Spleen (tissue), 11 donors: ENCODE measurements around the gene CD19. TPM values are rescaled to one million over a fixed set of nuclear protein-coding genes. Genes with fewer than 3 reads are reported as not detected.
"Not testable (repeated sequence)": the region's sequence is repeated elsewhere in the genome, so short reads cannot be mapped to it uniquely, and the experiment has no call there.

Source experiments
- DNase-seq: peaks from one replicate; pipeline ENCODE4 v3.0.0-alpha.2; 2020
- H3K27ac ChIP-seq, 8 donors: fragments of 200-600 bp; sonication (generic) in 7 of 8; 1 replicate in 4 of 8; 2 replicates in 4 of 8; pipeline versions ENCODE4 v1.5.0 to v1.8.0; 2016 to 2021; ENCODE audit warnings: inconsistent platforms in 4 of 8, mild to moderate bottlenecking in 4 of 8, moderate library complexity in 1 of 8
- H3K27me3 ChIP-seq, 7 donors: fragments of 200-600 bp; sonication (generic) in 6 of 7; replicated peaks in 1 of 7; 1 replicate in 4 of 7; 2 replicates in 3 of 7; pipeline versions ENCODE4 v1.5.0 to v1.8.0; 2016 to 2021; ENCODE audit warnings: inconsistent platforms in 3 of 7, mild to moderate bottlenecking in 1 of 7
- H3K36me3 ChIP-seq, 6 donors: fragments of 200-600 bp; sonication (generic) in 5 of 6; 1 replicate in 4 of 6; 2 replicates in 2 of 6; pipeline versions ENCODE4 v1.5.0 to v1.8.0; 2016 to 2021; ENCODE audit warnings: inconsistent platforms in 2 of 6
- H3K4me1 ChIP-seq, 6 donors: fragments of 200-600 bp; sonication (generic) in 5 of 6; 1 replicate in 3 of 6; 2 replicates in 3 of 6; pipeline versions ENCODE4 v1.5.0 to v1.8.0; 2016 to 2021; ENCODE audit warnings: inconsistent platforms in 3 of 6
- H3K4me3 ChIP-seq, 8 donors: fragments of 200-600 bp; sonication (generic) in 7 of 8; 1 replicate in 4 of 8; 2 replicates in 4 of 8; pipeline versions ENCODE4 v1.5.0 to v1.8.0; 2016 to 2021; ENCODE audit warnings: inconsistent platforms in 4 of 8, mild to moderate bottlenecking in 4 of 8, moderate library complexity in 2 of 8
- H3K9me3 ChIP-seq, 8 donors: fragments of 200-600 bp; sonication (generic) in 7 of 8; 1 replicate in 4 of 8; 2 replicates in 4 of 8; pipeline versions ENCODE4 v1.5.0 to v1.8.0; 2016 to 2021; ENCODE audit warnings: inconsistent platforms in 4 of 8
- CTCF ChIP-seq, 11 experiments: fragments of 200-600 bp in 7 of 11; fragments of 450-650 bp in 4 of 11; sonication (generic) in 4 of 11; IDR thresholded peaks in 8 of 11; conservative IDR thresholded peaks in 3 of 11; 1 replicate in 7 of 11; 2 replicates in 4 of 11; pipeline versions ENCODE4 v1.4.0 to v1.8.0; 2016 to 2021; ENCODE audit warnings: antibody characterized with exemption in 11 of 11, inconsistent platforms in 4 of 11, mild to moderate bottlenecking in 1 of 11
- POLR2A ChIP-seq, 3 donors: fragments of 450-650 bp; IDR thresholded peaks; one replicate each; pipeline ENCODE4 v1.5.1; 2017; ENCODE audit warnings: antibody characterized with exemption in 3 of 3, mild to moderate bottlenecking in 1 of 3
- POLR2AphosphoS5 ChIP-seq, 3 donors: sonication (generic); formaldehyde crosslinking; IDR thresholded peaks; one replicate each; pipeline ENCODE4 v1.5.1; 2017; ENCODE audit warnings: antibody characterized with exemption in 3 of 3
- WGBS, 5 donors: extraction: QIAGEN DNeasy Blood & Tissue Kit in 3 of 5; methylation state at CpG; one replicate each; pipeline versions ENCODE4 v1.1.5 to v1.1.7; 2013 to 2018; 5-methylcytosine and 5-hydroxymethylcytosine counted together
- intact Hi-C: fragments of 100-400 bp; cut with DNase I; formaldehyde crosslinking; loops from one replicate; pipeline ENCODE4 v1.15.0; 2023; ENCODE audit warnings: low total_unique reads
- polyA plus RNA-seq, 3 donors: library from polyadenylated mRNA; stranded (reverse); fragments of 200-250 nt; gene quantifications; one replicate each; pipeline ENCODE4 v1.2.1, GENCODE V29; 2013
- total RNA-seq, 7 donors: library from RNA; depleted of rRNA in 3 of 7; stranded (reverse); fragments of >200 nt in 3 of 7; fragmentation: NEBNext Ultra II Directional in 4 of 7; extraction: Animal tissue kit (Norgen Biotek cat#: 25700) in 4 of 7; gene quantifications; one replicate each; pipeline versions ENCODE4 v1.1.0 to v1.2.1, GENCODE V29; 2016 to 2021
- donor health status: healthy with polysubstance abuse.
- donor health status: DM: no; HTN: no; CAD: no; lungs with moderate emphysema.
- donor health status: DM: no; HTN: no; CAD: no.
- donor health status: Bipolar disorder and iron deficiency.
- donor health status: healthy.
- donor health status: DM: no; HTN: no; CAD: no.
- donor health status: DM: yes; HTN: yes; CAD: no.

Gene CD19
- total and polyA plus RNA-seq, 10 donors, result 77.0 to 312 (median 109) TPM

- 89 to 97% (median 91%) methylated on average over 4 of the region's 4 CpGs for WGBS, 5 donors
- H3K4me3 ChIP-seq, result no peak overlapping the region
- no peak for DNase-seq
- no peaks in the 10 kb centered on the region for H3K4me1 ChIP-seq
- H3K27ac ChIP-seq, result no peak overlapping the region
- no peaks in the 10 kb centered on the region for H3K27me3 ChIP-seq
- H3K9me3 ChIP-seq, result no peaks in the 10 kb centered on the region
- peaks cover 5 to 42% (median 34%) of the 10 kb centered on the region in 6 donors for H3K36me3 ChIP-seq
- TF ChIP-seq POLR2AphosphoS5 (IDR thresholded peaks at IDR 0.05), result no peak
- no peak for TF ChIP-seq POLR2A (IDR thresholded peaks at IDR 0.05)
- no peak for TF ChIP-seq CTCF (IDR thresholded peaks at IDR 0.05 in 8 of 11, conservative IDR thresholded peaks at IDR 0.05 in 3 of 11)
- intact Hi-C loops, result no loop called here
Observed at GRCh38 chr16:28967156-28967555, 35.4 kb downstream of the CD19 start.

- H3K27me3 ChIP-seq, intact Hi-C loops, H3K27ac ChIP-seq, DNase-seq, H3K4me3 ChIP-seq, H3K9me3 ChIP-seq: not testable (repeated sequence)
- H3K36me3 ChIP-seq, result peaks cover under 1 to 17% (median 9%) of the 10 kb centered on the region in 6 donors
- peaks cover 0 to 11% (median 7%) of the 10 kb centered on the region in 6 donors for H3K4me1 ChIP-seq
- 75 to 95% (median 91%) methylated on average over 2 of the region's 2 CpGs for WGBS, 5 donors
Observed at GRCh38 chr16:28969696-28970095, 37.9 kb downstream of the CD19 start.

- peak; percentile 78 for DNase-seq
- WGBS, 5 donors, result 1 to 2% (median 1%) methylated on average over 17 of the region's 17 CpGs
- Histone ChIP-seq H3K27ac (peak overlapping the region; percentile 40 to 86 (median 77)), H3K9me3 (no peaks in the 10 kb centered on the region), H3K36me3 (peaks cover 0 to 30% (median 11%) of the 10 kb centered on the region in 6 donors), H3K4me1 (peaks cover 13 to 54% (median 37%) of the 10 kb centered on the region in 6 donors), H3K4me3 (peak overlapping the region; percentile 84 to 100 (median 94)), H3K27me3 (no peaks in the 10 kb centered on the region)
- TF ChIP-seq CTCF (IDR thresholded peaks at IDR 0.05 in 8 of 11, conservative IDR thresholded peaks at IDR 0.05 in 3 of 11) (peak in 9 of 11 experiments; percentile 18 to 62 (median 45)), POLR2A (IDR thresholded peaks at IDR 0.05) (no peak)
- intact Hi-C loops, result no loop called here
Observed at GRCh38 chr16:28974007-28974436, 42.3 kb downstream of the CD19 start.

- no peaks in the 10 kb centered on the region for H3K27me3 ChIP-seq
- peaks cover 0 to 35% (median 16%) of the 10 kb centered on the region in 6 donors for H3K36me3 ChIP-seq
- peak within 1 kb of the TSS; percentile 84 to 100 (median 94) for H3K4me3 ChIP-seq
- intact Hi-C loops, result no loop called here
- peak in 1 of 3 donors; percentile 54 for TF ChIP-seq POLR2A (IDR thresholded peaks at IDR 0.05)
- TF ChIP-seq POLR2AphosphoS5 (IDR thresholded peaks at IDR 0.05), result peak; percentile 92 to 96 (median 95)
- no peak for TF ChIP-seq CTCF (IDR thresholded peaks at IDR 0.05 in 8 of 11, conservative IDR thresholded peaks at IDR 0.05 in 3 of 11)
- peak; percentile 99 for DNase-seq
- H3K27ac ChIP-seq, result peak within 1 kb of the TSS; percentile 40 to 86 (median 77)
- H3K9me3 ChIP-seq, result no peaks in the 10 kb centered on the region
- WGBS, 5 donors, result 0 to 1% (median 0%) methylated on average over 20 to 60 of the region's 60 CpGs
- peaks cover 13 to 57% (median 37%) of the 10 kb centered on the region in 6 donors for H3K4me1 ChIP-seq
Observed at GRCh38 chr16:28974437-28975157, 42.8 kb downstream of the CD19 start, which contains the start of gene SPNS1. Gene SPNS1 (plus strand): TSS chr16:28974778. CDS start chr16:28975152, 374 bp downstream.
